ENCODE measurements around the gene SLX1A. TPM values are rescaled to one million over a fixed set of nuclear protein-coding genes. Genes with fewer than 3 reads are reported as not detected.
"Not testable (repeated sequence)": the region's sequence is repeated elsewhere in the genome, so short reads cannot be mapped to it uniquely, and the experiment has no call there.

SLX1A gene
- total and polyA plus RNA-seq, 3 experiments from 2014 or later, result 63.6 to 70.9 (median 68.8) TPM

DNA sequence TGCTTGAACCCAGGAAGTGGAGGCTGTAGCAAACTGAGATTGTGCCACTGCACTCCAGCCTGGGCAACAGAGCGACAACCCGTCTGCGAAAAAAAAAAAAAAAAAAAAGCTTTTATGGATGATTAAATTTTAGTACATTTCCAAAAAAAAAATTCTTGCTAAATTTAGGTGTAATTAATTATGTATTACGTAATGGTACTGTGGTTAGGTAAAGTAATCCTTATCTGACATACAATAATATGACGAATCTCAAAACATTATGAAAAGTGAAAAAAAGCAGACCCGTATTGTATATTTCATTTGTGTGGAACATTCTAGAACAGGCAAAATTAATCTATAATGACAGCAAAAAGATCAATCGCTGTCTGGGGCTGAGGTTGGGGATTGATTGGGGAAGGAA lies 20.6 kb upstream of the SLX1A start:
- Histone ChIP-seq H3K4me1 (ENCODE audit: insufficient read depth, low read length) (no peaks in the 10 kb centered on the region), H3K27me3 (ENCODE audit: insufficient read depth, low read length, poor library complexity, severe bottlenecking) (no peaks in the 10 kb centered on the region), H3K9me3 (ENCODE audit: low read length) (no peaks in the 10 kb centered on the region), H3K4me3 (ENCODE audit: low read length) (no peak overlapping the region), H3K36me3 (ENCODE audit: insufficient read depth, low read length) (no peaks in the 10 kb centered on the region), H3K27ac (ENCODE audit: low read depth, low read length) (no peak overlapping the region)
- peaks cover 0 to 3% (median 2%) of the 10 kb centered on the region in 3 donors for H3K4me1 Mint-ChIP-seq
- no peak for DNase-seq
- no peaks in the 10 kb centered on the region for H3K36me3 Mint-ChIP-seq
- H3K27me3 Mint-ChIP-seq, result no peaks in the 10 kb centered on the region
- H3K4me3 Mint-ChIP-seq, result no peak overlapping the region
- ChIA-PET POLR2A (interaction anchor here (0.5 to 0.6 kb wide), 2 partner anchors 107 to 1644 kb away, joined by 3 to 6 read pairs; partner anchors contain the start of gene ALDOA), CTCF (interaction anchor here (1.2 to 1.8 kb wide), 2 partner anchors 81 to 236 kb away, joined by 3 to 4 read pairs; partner anchors contain the start of gene TBX6)
- H3K9me3 Mint-ChIP-seq, result no peaks in the 10 kb centered on the region
- no peak overlapping the region for H3K27ac Mint-ChIP-seq

GRCh38 chr16:30176876-30177275 lies 16.8 kb upstream of the SLX1A start:
- H3K27me3 ChIP-seq (ENCODE audit: insufficient read depth, low read length, poor library complexity, severe bottlenecking); H3K9me3 ChIP-seq (ENCODE audit: low read length); H3K36me3 ChIP-seq (ENCODE audit: insufficient read depth, low read length); H3K27me3 Mint-ChIP-seq; H3K27ac ChIP-seq (ENCODE audit: low read depth, low read length); H3K4me3 Mint-ChIP-seq; H3K27ac Mint-ChIP-seq; H3K4me1 ChIP-seq (ENCODE audit: insufficient read depth, low read length); H3K36me3 Mint-ChIP-seq; H3K9me3 Mint-ChIP-seq; H3K4me1 Mint-ChIP-seq; DNase-seq; H3K4me3 ChIP-seq (ENCODE audit: low read length); CTCF ChIA-PET: not testable (repeated sequence)
- POLR2A ChIA-PET, result interaction anchor here (1.1 kb wide), 1 partner anchor 9 kb away, joined by 19 read pairs; no protein-coding TSS in a partner anchor

DNA sequence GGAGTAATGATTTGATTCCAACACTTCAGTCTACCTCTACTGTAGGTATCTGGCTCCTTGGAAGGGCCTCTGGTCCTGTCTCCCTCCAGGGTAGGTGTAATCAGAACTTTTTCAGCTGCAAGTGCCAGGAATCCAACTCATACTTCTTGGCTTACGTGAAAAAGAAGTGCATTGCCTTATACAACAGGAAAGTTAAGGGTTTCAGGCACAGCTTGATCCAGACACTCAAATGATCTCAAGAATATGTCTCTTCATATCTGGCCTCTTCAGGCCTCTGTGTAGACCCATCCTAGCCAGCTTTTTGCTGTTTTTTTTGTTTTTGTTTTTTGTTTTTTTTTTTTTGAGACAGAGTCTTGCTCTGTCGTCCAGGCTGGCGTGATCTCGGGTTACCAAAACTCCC lies 14.5 kb upstream of the SLX1A start:
- no peaks in the 10 kb centered on the region for H3K9me3 Mint-ChIP-seq
- H3K27me3 Mint-ChIP-seq, result peaks cover 0 to 1% of the 10 kb centered on the region in 2 donors
- no peak overlapping the region for H3K27ac ChIP-seq (ENCODE audit: low read depth, low read length)
- H3K27me3 ChIP-seq (ENCODE audit: insufficient read depth, low read length, poor library complexity, severe bottlenecking), result no peaks in the 10 kb centered on the region
- CTCF ChIA-PET, result interaction anchor here (0.9 kb wide), 1 partner anchor 67 kb away, joined by 4 read pairs; no protein-coding TSS in a partner anchor
- H3K4me3 ChIP-seq (ENCODE audit: low read length), result no peak overlapping the region
- peaks cover 11 to 17% (median 11%) of the 10 kb centered on the region in 3 donors for H3K4me1 Mint-ChIP-seq
- POLR2A ChIA-PET, result interaction anchor here (0.7 kb wide), 1 partner anchor 163 kb away, joined by 3 read pairs; no protein-coding TSS in a partner anchor
- DNase-seq, result no peak
- H3K9me3 ChIP-seq (ENCODE audit: low read length), result no peaks in the 10 kb centered on the region
- H3K36me3 Mint-ChIP-seq, result peaks cover 0 to 6% (median 0%) of the 10 kb centered on the region in 3 donors
- no peak overlapping the region for H3K4me3 Mint-ChIP-seq
- peaks cover 9% of the 10 kb centered on the region for H3K4me1 ChIP-seq (ENCODE audit: insufficient read depth, low read length)
- H3K36me3 ChIP-seq (ENCODE audit: insufficient read depth, low read length), result peaks cover 2% of the 10 kb centered on the region
- peak overlapping the region in 1 of 8 donors; percentile 54 for H3K27ac Mint-ChIP-seq

- H3K27ac ChIP-seq (ENCODE audit: low read depth, low read length), result no peak overlapping the region
- H3K27me3 ChIP-seq (ENCODE audit: insufficient read depth, low read length, poor library complexity, severe bottlenecking), result no peaks in the 10 kb centered on the region
- Mint-ChIP-seq H3K27me3 (peaks cover 0 to 4% of the 10 kb centered on the region in 2 donors), H3K27ac (peak overlapping the region in 1 of 8 donors; percentile 50), H3K4me3 (no peak overlapping the region), H3K9me3 (peaks cover 0 to 2% (median 0%) of the 10 kb centered on the region in 5 donors), H3K36me3 (peaks cover 3 to 13% (median 7%) of the 10 kb centered on the region in 3 donors), H3K4me1 (peaks cover 11 to 19% (median 13%) of the 10 kb centered on the region in 3 donors)
- POLR2A ChIA-PET, result no interaction called here
- peaks cover 9% of the 10 kb centered on the region for H3K4me1 ChIP-seq (ENCODE audit: insufficient read depth, low read length)
- CTCF ChIA-PET, result interaction anchor here (0.7 to 1.0 kb wide), 2 partner anchors 31 to 146 kb away, joined by 3 to 4 read pairs; no protein-coding TSS in a partner anchor
- no peak overlapping the region for H3K4me3 ChIP-seq (ENCODE audit: low read length)
- no peak for DNase-seq
- H3K9me3 ChIP-seq (ENCODE audit: low read length), result no peaks in the 10 kb centered on the region
- peaks cover 6% of the 10 kb centered on the region for H3K36me3 ChIP-seq (ENCODE audit: insufficient read depth, low read length)
Observed at GRCh38 chr16:30179931-30180330, 13.7 kb upstream of the SLX1A start.

DNA sequence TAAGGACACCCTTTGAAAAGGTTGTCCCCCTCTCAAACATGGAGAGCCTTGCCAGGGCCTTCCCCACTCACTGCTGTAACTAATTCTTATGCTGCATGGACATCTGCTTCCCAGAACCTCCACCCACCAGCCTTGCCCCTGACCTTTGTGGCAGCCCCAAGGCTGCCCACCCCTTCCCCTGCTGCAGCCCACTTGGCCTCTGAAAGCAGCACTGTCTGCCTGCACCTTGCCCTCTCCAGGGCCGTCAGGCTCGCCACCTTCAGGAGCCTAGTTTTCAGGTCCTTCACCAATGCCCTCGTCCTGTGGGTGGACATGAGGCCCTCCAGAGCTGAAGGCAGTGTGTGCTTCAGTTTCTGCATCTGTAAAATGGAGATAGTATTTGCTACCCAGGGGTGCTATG lies 12.9 kb upstream of the SLX1A start:
- no peak for DNase-seq
- ChIA-PET POLR2A (no interaction called here), CTCF (interaction anchor here (0.7 to 1.0 kb wide), 3 partner anchors 32 to 264 kb away, joined by 3 to 4 read pairs (median 3); no protein-coding TSS in a partner anchor)
- H3K36me3 Mint-ChIP-seq, result peaks cover 3 to 19% (median 9%) of the 10 kb centered on the region in 3 donors
- Histone ChIP-seq H3K4me3 (ENCODE audit: low read length) (no peak overlapping the region), H3K9me3 (ENCODE audit: low read length) (no peaks in the 10 kb centered on the region), H3K4me1 (ENCODE audit: insufficient read depth, low read length) (peaks cover 9% of the 10 kb centered on the region), H3K36me3 (ENCODE audit: insufficient read depth, low read length) (peaks cover 13% of the 10 kb centered on the region), H3K27ac (ENCODE audit: low read depth, low read length) (no peak overlapping the region), H3K27me3 (ENCODE audit: insufficient read depth, low read length, poor library complexity, severe bottlenecking) (no peaks in the 10 kb centered on the region)
- H3K4me1 Mint-ChIP-seq, result peaks cover 11 to 20% (median 13%) of the 10 kb centered on the region in 3 donors
- H3K27ac Mint-ChIP-seq, result peak overlapping the region in 4 of 8 donors; percentile 30 to 100 (median 74)
- peaks cover 0 to 4% of the 10 kb centered on the region in 2 donors for H3K27me3 Mint-ChIP-seq
- peak overlapping the region in 1 of 7 donors; percentile 80 for H3K4me3 Mint-ChIP-seq
- H3K9me3 Mint-ChIP-seq, result peaks cover 0 to 2% (median 0%) of the 10 kb centered on the region in 5 donors

DNA sequence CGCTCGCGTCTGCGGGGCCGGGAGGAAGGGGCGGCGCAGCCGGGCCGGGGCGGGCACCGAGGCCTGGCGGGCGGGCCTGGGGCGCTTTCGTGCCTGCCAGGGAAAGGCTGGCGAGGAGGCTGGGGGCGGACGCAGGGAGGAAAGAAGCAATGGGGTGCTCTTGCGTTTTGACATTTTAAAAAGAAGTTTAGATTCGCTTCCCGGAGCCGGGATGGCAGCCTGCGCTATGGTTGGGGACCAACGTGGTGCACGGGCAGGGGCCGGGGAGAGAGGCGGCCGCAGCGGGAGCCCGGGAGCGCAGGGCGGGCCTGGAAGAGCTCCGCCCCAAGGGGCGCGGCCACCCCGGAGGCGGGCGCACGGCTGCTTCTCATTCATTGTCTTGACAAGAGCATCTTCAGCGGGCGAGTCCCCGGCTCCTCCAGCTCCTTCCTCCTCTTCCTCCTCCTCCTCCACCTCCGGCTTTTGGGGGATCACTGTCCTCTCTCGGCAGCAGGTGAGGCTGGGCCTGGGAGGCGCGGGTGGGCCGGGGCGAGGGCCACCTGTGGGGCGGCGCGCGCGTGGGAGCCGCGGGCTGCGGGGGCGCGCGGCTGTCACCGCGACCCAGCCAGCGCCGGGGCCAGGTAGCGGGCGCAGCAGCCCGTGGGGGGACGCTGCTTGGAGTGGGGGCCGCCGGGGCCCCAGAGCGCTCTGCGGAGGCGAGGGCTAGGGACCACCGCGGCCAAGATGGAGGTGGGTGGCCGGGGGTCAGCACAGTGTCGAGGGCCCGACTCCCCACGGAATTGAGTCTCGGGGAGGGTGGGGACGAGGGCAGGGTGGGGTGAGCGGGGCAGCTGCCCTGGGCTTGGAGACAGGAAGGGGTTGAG lies 10.2 kb upstream of the SLX1A start, which contains the start of gene CORO1A:
TSS of gene CORO1A (plus strand) at position 370 of the 863 bp plus-strand sequence. CDS start 1,608 bp downstream, outside the sequence.
- H3K27me3 Mint-ChIP-seq, result peaks cover 0 to 14% of the 10 kb centered on the region in 2 donors
- Histone ChIP-seq H3K4me1 (ENCODE audit: insufficient read depth, low read length) (peaks cover 33% of the 10 kb centered on the region), H3K36me3 (ENCODE audit: insufficient read depth, low read length) (peaks cover 35% of the 10 kb centered on the region), H3K27ac (ENCODE audit: low read depth, low read length) (peak within 1 kb of the TSS; percentile 71), H3K27me3 (ENCODE audit: insufficient read depth, low read length, poor library complexity, severe bottlenecking) (no peaks in the 10 kb centered on the region), H3K9me3 (ENCODE audit: low read length) (no peaks in the 10 kb centered on the region), H3K4me3 (ENCODE audit: low read length) (peak within 1 kb of the TSS; percentile 99)
- H3K4me1 Mint-ChIP-seq, result peaks cover 25 to 43% (median 34%) of the 10 kb centered on the region in 3 donors
- peak within 1 kb of the TSS; percentile 92 to 100 (median 96) for H3K27ac Mint-ChIP-seq
- POLR2A ChIA-PET, result interaction anchor here (0.6 to 6.2 kb wide), 19 partner anchors 11 to 247 kb away, joined by 3 to 86 read pairs (median 4); partner anchors contain the start of genes ALDOA, CD2BP2, DCTPP1 and SEPTIN1
- peak within 1 kb of the TSS; percentile 94 to 100 (median 98) for H3K4me3 Mint-ChIP-seq
- peaks cover 12 to 43% (median 18%) of the 10 kb centered on the region in 3 donors for H3K36me3 Mint-ChIP-seq
- CTCF ChIA-PET, result interaction anchor here (0.6 to 2.3 kb wide), 7 partner anchors 35 to 246 kb away, joined by 3 to 10 read pairs (median 3); partner anchors contain the start of genes DCTPP1 and TBX6
- peak; percentile 75 to 88 (median 80) for DNase-seq
- peaks cover 0 to 2% (median 0%) of the 10 kb centered on the region in 5 donors for H3K9me3 Mint-ChIP-seq

DNA sequence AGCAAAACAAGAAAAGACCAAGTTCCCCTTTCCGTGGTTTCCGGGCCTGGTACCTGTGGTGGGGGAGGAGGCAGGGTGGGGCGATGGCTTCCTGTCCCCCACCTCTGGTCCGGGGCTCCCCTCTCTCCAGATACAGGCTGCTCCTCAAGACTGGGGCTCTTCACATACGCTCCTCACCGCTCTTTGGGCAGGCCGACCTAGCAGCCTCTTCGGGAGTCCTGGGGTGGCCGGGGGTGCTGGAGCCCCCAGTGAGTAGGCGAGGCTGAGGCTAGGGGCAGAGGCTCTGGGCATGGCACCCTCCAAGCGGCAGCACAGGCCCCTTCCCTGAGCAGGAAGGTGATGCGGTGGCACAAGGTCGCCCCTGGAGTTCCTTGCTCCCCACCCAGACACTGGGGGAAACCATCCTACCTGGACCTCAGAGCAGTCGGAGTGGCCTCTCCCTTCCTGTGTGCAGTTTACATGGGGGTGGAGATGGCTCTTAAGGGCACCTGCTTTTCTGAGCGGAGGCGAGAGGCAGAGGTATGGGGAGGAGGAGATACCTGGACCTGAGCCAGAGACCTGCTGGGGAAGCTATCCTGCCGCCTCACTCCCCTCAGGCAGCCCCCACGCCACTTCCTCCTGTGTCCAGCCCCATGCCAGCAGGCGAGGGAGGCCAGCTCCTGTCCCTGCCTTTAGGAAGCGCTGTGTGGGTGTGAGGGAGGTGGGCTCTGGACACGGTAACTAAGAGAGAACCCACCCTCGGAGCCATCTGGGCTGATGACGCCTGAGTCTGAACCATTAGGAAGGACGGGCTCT lies 9.4 kb upstream of the SLX1A start:
- Mint-ChIP-seq H3K36me3 (peaks cover 12 to 43% (median 18%) of the 10 kb centered on the region in 3 donors), H3K27ac (peak overlapping the region; percentile 92 to 100 (median 96)), H3K9me3 (peaks cover 0 to 2% (median 0%) of the 10 kb centered on the region in 5 donors), H3K4me1 (peaks cover 25 to 43% (median 34%) of the 10 kb centered on the region in 3 donors), H3K4me3 (peak overlapping the region; percentile 94 to 100 (median 98)), H3K27me3 (peaks cover 0 to 14% of the 10 kb centered on the region in 2 donors)
- peak overlapping the region; percentile 71 for H3K27ac ChIP-seq (ENCODE audit: low read depth, low read length)
- H3K36me3 ChIP-seq (ENCODE audit: insufficient read depth, low read length), result peaks cover 35% of the 10 kb centered on the region
- no peaks in the 10 kb centered on the region for H3K27me3 ChIP-seq (ENCODE audit: insufficient read depth, low read length, poor library complexity, severe bottlenecking)
- no peaks in the 10 kb centered on the region for H3K9me3 ChIP-seq (ENCODE audit: low read length)
- CTCF ChIA-PET, result interaction anchor here (1.1 to 3.5 kb wide), 8 partner anchors 36 to 246 kb away, joined by 3 to 34 read pairs (median 4); partner anchors contain the start of genes DCTPP1 and TBX6
- POLR2A ChIA-PET, result interaction anchor here (0.7 to 6.2 kb wide), 15 partner anchors 41 to 246 kb away, joined by 3 to 86 read pairs (median 7); partner anchors contain the start of genes ALDOA, DCTPP1, SEPTIN1 and TBX6
- peaks cover 33% of the 10 kb centered on the region for H3K4me1 ChIP-seq (ENCODE audit: insufficient read depth, low read length)
- peak overlapping the region; percentile 99 for H3K4me3 ChIP-seq (ENCODE audit: low read length)
- peak; percentile 66 to 93 (median 91) for DNase-seq

Measured in CD8-positive, alpha-beta memory T cell (primary cell).